Glutamatergic neuron (in vitro differentiated cells): Measurements from ENCODE around the gene NCAM1. TPM values are rescaled to one million over a fixed set of nuclear protein-coding genes. Genes with fewer than 3 reads are reported as not detected.

Experiments
- DNase-seq: peaks from one replicate; pipeline ENCODE4 v3.0.0; 2022
- H3K27ac Mint-ChIP-seq: one replicate; pipeline ENCODE4 v1.8.0; 2020; ENCODE audit warnings: mild to moderate bottlenecking, mixed read lengths, inconsistent platforms; ENCODE audit not compliant: unreplicated experiment
- H3K27me3 Mint-ChIP-seq: one replicate; pipeline ENCODE4 v1.8.0; 2020; ENCODE audit warnings: mild to moderate bottlenecking, moderate library complexity, mixed read lengths, inconsistent platforms; ENCODE audit not compliant: unreplicated experiment
- H3K36me3 Mint-ChIP-seq: one replicate; pipeline ENCODE4 v1.8.0; 2020; ENCODE audit warnings: mild to moderate bottlenecking, mixed read lengths, inconsistent platforms; ENCODE audit not compliant: unreplicated experiment
- H3K4me1 Mint-ChIP-seq: one replicate; pipeline ENCODE4 v1.8.0; 2020; ENCODE audit warnings: mild to moderate bottlenecking, low read depth, mixed read lengths, inconsistent platforms; ENCODE audit not compliant: unreplicated experiment
- H3K4me3 Mint-ChIP-seq: one replicate; pipeline ENCODE4 v1.8.0; 2020; ENCODE audit warnings: mild to moderate bottlenecking, mixed read lengths, inconsistent platforms; ENCODE audit not compliant: unreplicated experiment
- H3K9me3 Mint-ChIP-seq: one replicate; pipeline ENCODE4 v1.8.0; 2020; ENCODE audit warnings: mild to moderate bottlenecking, moderate library complexity, mixed read lengths, inconsistent platforms; ENCODE audit not compliant: unreplicated experiment
- CTCF ChIP-seq: fragments of 200-600 bp; sonication (generic); IDR thresholded peaks from one replicate; pipeline ENCODE4 v1.5.0; 2021; ENCODE audit not compliant: partially characterized antibody, unreplicated experiment
- total RNA-seq: library from RNA; stranded (reverse); fragmentation: NEBNext Ultra II Directional; extraction: Animal tissue kit (Norgen Biotek cat#: 25700); gene quantifications from one replicate; pipeline ENCODE4 v1.2.1, GENCODE V29; 2021; ENCODE audit not compliant: unreplicated experiment

The NCAM1 gene
- total RNA-seq, 1 donor from 2014 or later: 819 TPM

- Mint-ChIP-seq H3K27ac (no peak overlapping the region), H3K36me3 (no peaks in the 10 kb centered on the region)
- TF ChIP-seq CTCF: no peak
Observed at GRCh38 chr11:113075586-113076095, 114.4 kb downstream of the NCAM1 start.

GRCh38 chr11:113077379-113077778 lies 116.2 kb downstream of the NCAM1 start:
- H3K4me1 Mint-ChIP-seq: peaks cover 13% of the 10 kb centered on the region
- peaks cover under 1% of the 10 kb centered on the region for H3K27me3 Mint-ChIP-seq
- no peak for TF ChIP-seq CTCF
- H3K36me3 Mint-ChIP-seq: no peaks in the 10 kb centered on the region
- H3K9me3 Mint-ChIP-seq: peaks cover 4% of the 10 kb centered on the region
- no peak overlapping the region for H3K4me3 Mint-ChIP-seq
- H3K27ac Mint-ChIP-seq: no peak overlapping the region
- DNase-seq: no peak

More at GRCh38 chr11:113075586-113076095, 114.4 kb downstream of the NCAM1 start:
- DNase-seq: no peak
- Mint-ChIP-seq H3K27me3 (peaks cover 3% of the 10 kb centered on the region), H3K4me1 (peaks cover 8% of the 10 kb centered on the region), H3K9me3 (peaks cover 6% of the 10 kb centered on the region), H3K4me3 (no peak overlapping the region)

- no peak for TF ChIP-seq CTCF
- Mint-ChIP-seq H3K9me3 (peaks cover 3% of the 10 kb centered on the region), H3K27me3 (no peaks in the 10 kb centered on the region), H3K27ac (no peak overlapping the region), H3K4me1 (peaks cover 41% of the 10 kb centered on the region), H3K36me3 (no peaks in the 10 kb centered on the region), H3K4me3 (no peak overlapping the region)
- no peak for DNase-seq
Observed at GRCh38 chr11:113082341-113082955, 121.2 kb downstream of the NCAM1 start.

GRCh38 chr11:113083571-113083970 lies 122.4 kb downstream of the NCAM1 start:
- TF ChIP-seq CTCF: no peak
- DNase-seq: no peak
- Mint-ChIP-seq H3K9me3 (peaks cover 3% of the 10 kb centered on the region), H3K27ac (no peak overlapping the region), H3K27me3 (no peaks in the 10 kb centered on the region), H3K4me1 (peaks cover 44% of the 10 kb centered on the region), H3K4me3 (no peak overlapping the region), H3K36me3 (no peaks in the 10 kb centered on the region)

- no peak overlapping the region for H3K27ac Mint-ChIP-seq
- H3K36me3 Mint-ChIP-seq: no peaks in the 10 kb centered on the region
- DNase-seq: no peak
- H3K27me3 Mint-ChIP-seq: no peaks in the 10 kb centered on the region
- no peak overlapping the region for H3K4me3 Mint-ChIP-seq
- TF ChIP-seq CTCF: no peak
- peaks cover 3% of the 10 kb centered on the region for H3K9me3 Mint-ChIP-seq
- peaks cover 44% of the 10 kb centered on the region for H3K4me1 Mint-ChIP-seq
Observed at GRCh38 chr11:113084297-113084696, 123.1 kb downstream of the NCAM1 start.
